Endothelial cell of umbilical vein (primary cell): ENCODE measurements around the gene AEBP1. TPM values are rescaled to one million over a fixed set of nuclear protein-coding genes. Genes with fewer than 3 reads are reported as not detected.
A peak's percentile ranks its signal among the peaks of the same experiment; 100 is the strongest.

Experiments used
- BruUV-seq: library from RNA; stranded (reverse); fragments of 400-500 nt; replicated peaks from 2 replicates; lab custom pipeline; 2021; lab: Mats Ljungman, UMichigan
- CTCF ChIA-PET: fragments of 300-600, 350-600 bp; sonication (Branson Sonifier 250); formaldehyde crosslinking; loops from one replicate; lab custom pipeline; 2021; ENCODE audit warnings: antibody characterized with exemption, inconsistent platforms; lab: Charles Lee
- POLR2A ChIA-PET: fragments of 300-600, 350-600 bp; sonication (Branson Sonifier 250); formaldehyde crosslinking; loops from one replicate; lab custom pipeline; 2021; ENCODE audit warnings: antibody characterized with exemption, inconsistent platforms; lab: Charles Lee
- DNase-seq: peaks from one replicate; pipeline ENCODE4 v3.0.0-alpha.2; 2011; ENCODE audit warnings: low read depth, low spot score
- FAIRE-seq: peaks from 2 replicates; lab custom pipeline; 2011; peaks lifted over from hg19 to GRCh38; lab: Jason Lieb, UNC
- H2AFZ ChIP-seq: 2 replicates; pipeline ENCODE4 v1.6.0; 2012; ENCODE audit warnings: low read depth, low read length, control low read depth, inconsistent platforms
- H3K27ac ChIP-seq: 2 replicates; pipeline ENCODE4 v1.5.1; 2011; ENCODE audit warnings: low read depth, mild to moderate bottlenecking, control low read depth, low read length, moderate library complexity; ENCODE audit not compliant: insufficient read depth
- H3K27me3 ChIP-seq, 2 experiments: 2 replicates each; pipeline versions ENCODE4 v1.6.0 to v1.6.1; 2011; ENCODE audit warnings: low read length in 2 of 2, mixed read lengths in 1 of 2; ENCODE audit not compliant: control insufficient read depth in 2 of 2, insufficient read depth in 2 of 2
- H3K36me3 ChIP-seq, 2 experiments: 2 replicates in 1 of 2; 3 replicates in 1 of 2; pipeline ENCODE4 v1.5.1; 2011; ENCODE audit warnings: low read length in 2 of 2, mild to moderate bottlenecking in 1 of 2, moderate library complexity in 1 of 2; ENCODE audit not compliant: control insufficient read depth in 2 of 2, insufficient read depth in 2 of 2; ENCODE audit errors: extremely low read depth in 1 of 2
- H3K4me1 ChIP-seq: 3 replicates; pipeline ENCODE4 v1.5.1; 2011; ENCODE audit warnings: mild to moderate bottlenecking, low read length; ENCODE audit not compliant: control insufficient read depth, insufficient read depth; ENCODE audit errors: extremely low read depth
- H3K4me2 ChIP-seq: 2 replicates; pipeline ENCODE4 v1.6.1; 2011; ENCODE audit warnings: low read length, control low read depth, mixed read lengths; ENCODE audit not compliant: insufficient read depth
- H3K4me3 ChIP-seq, 3 experiments: fragments of 200-600 bp in 1 of 3; sonication (generic), shearing (Covaris generic) in 1 of 3; replicated peaks in 1 of 3; 2 replicates each; pipeline ENCODE4 v1.5.1; 2011 to 2016; ENCODE audit warnings: control low read depth in 3 of 3, low read length in 3 of 3, mild to moderate bottlenecking in 2 of 3, inconsistent platforms in 1 of 3, low read depth in 1 of 3, moderate library complexity in 1 of 3; ENCODE audit not compliant: insufficient read depth in 1 of 3
- H3K79me2 ChIP-seq: 2 replicates; pipeline ENCODE4 v1.6.0; 2012; ENCODE audit warnings: low read length, inconsistent platforms; ENCODE audit not compliant: control insufficient read depth, insufficient read depth
- H3K9ac ChIP-seq: replicated peaks from 2 replicates; pipeline ENCODE3; 2011; ENCODE audit warnings: low read length, control low read depth; ENCODE audit not compliant: insufficient read depth; ENCODE audit errors: extremely low read depth
- H3K9me1 ChIP-seq: replicated peaks from 3 replicates; pipeline ENCODE4 v1.6.0; 2011; ENCODE audit warnings: mild to moderate bottlenecking, low read length; ENCODE audit not compliant: control insufficient read depth, insufficient read depth; ENCODE audit errors: extremely low read depth
- H3K9me3 ChIP-seq: replicated peaks from 2 replicates; pipeline ENCODE4 v1.5.1; 2012; ENCODE audit warnings: low read length, inconsistent platforms; ENCODE audit not compliant: control insufficient read depth, insufficient read depth
- H4K20me1 ChIP-seq: replicated peaks from 2 replicates; pipeline ENCODE3; 2011; ENCODE audit warnings: mild to moderate bottlenecking, low read length; ENCODE audit not compliant: control insufficient read depth, insufficient read depth; ENCODE audit errors: extremely low read depth
- EZH2 ChIP-seq: IDR thresholded peaks from 2 replicates; pipeline ENCODE4 v1.6.1; 2012; ENCODE audit warnings: borderline replicate concordance, low read depth, mild to moderate bottlenecking, moderate library complexity, low read length, inconsistent platforms; ENCODE audit not compliant: severe bottlenecking
- FOS ChIP-seq: IDR thresholded peaks from 2 replicates; pipeline ENCODE4 v1.6.1; 2011; ENCODE audit warnings: mild to moderate bottlenecking, low read length, moderate library complexity, borderline replicate concordance; ENCODE audit not compliant: insufficient read depth
- JUN ChIP-seq: IDR thresholded peaks from 2 replicates; pipeline ENCODE4 v1.6.1; 2011; ENCODE audit warnings: borderline replicate concordance, low read depth; ENCODE audit not compliant: insufficient read length, insufficient read depth
- MYC ChIP-seq: IDR thresholded peaks from one replicate; pipeline ENCODE4 v1.6.1; 2011; ENCODE audit warnings: mild to moderate bottlenecking, low read depth, low read length
- POLR2A ChIP-seq: IDR thresholded peaks from 2 replicates; pipeline ENCODE4 v1.6.1; 2012; ENCODE audit warnings: low read depth, mild to moderate bottlenecking, control low read depth, low read length
- POLR2AphosphoS5 ChIP-seq: IDR thresholded peaks from 2 replicates; pipeline ENCODE4 v1.6.1; 2012; ENCODE audit warnings: low read depth, mild to moderate bottlenecking, control low read depth, low read length, moderate library complexity; ENCODE audit not compliant: insufficient read depth
- dilution Hi-C: fragments of 300-500 bp; cut with MboI; formaldehyde crosslinking; loops from one replicate; pipeline ENCODE4 v1.15.0; 2019; ENCODE audit warnings: low sequenced_read_pairs; ENCODE audit not compliant: extremely low pct_ligation_motif_present
- intact Hi-C: fragments of 100-400 bp; cut with micrococcal nuclease; formaldehyde crosslinking; loops from one replicate; pipeline ENCODE4 v1.10.0; 2022
- polyA plus RNA-seq, 4 experiments: library from polyadenylated mRNA; depleted of rRNA in 3 of 4; stranded (reverse) in 3 of 4; unstranded in 1 of 4; fragments of >200 nt; gene quantifications; 2 replicates each; pipeline versions ENCODE4 v1.2.1 to v1.2.3, GENCODE V29; 2011 to 2012; ENCODE audit warnings: missing spikeins in 1 of 4
- total RNA-seq: library from RNA; stranded (reverse); gene quantifications from 2 replicates; pipeline ENCODE4 v1.2.3, GENCODE V29; 2021
- TF ChIP-seq, protein P1 (sequence below), 2 donors: IDR thresholded peaks; 1 replicate in 1 of 2; 2 replicates in 1 of 2; pipeline ENCODE4 v1.5.1; 2011; ENCODE audit warnings: low read length in 2 of 2, mild to moderate bottlenecking in 2 of 2, moderate library complexity in 2 of 2, control low read depth in 1 of 2, inconsistent platforms in 1 of 2, low read depth in 1 of 2; ENCODE audit not compliant: insufficient read depth in 1 of 2; ENCODE audit errors: extremely low read depth in 1 of 2

AEBP1 gene
- total and polyA plus RNA-seq, 2 donors (not counting 3 experiments of a cell fraction or from before 2014, with no cell fraction given): 20.6 to 48.0 TPM

DNA sequence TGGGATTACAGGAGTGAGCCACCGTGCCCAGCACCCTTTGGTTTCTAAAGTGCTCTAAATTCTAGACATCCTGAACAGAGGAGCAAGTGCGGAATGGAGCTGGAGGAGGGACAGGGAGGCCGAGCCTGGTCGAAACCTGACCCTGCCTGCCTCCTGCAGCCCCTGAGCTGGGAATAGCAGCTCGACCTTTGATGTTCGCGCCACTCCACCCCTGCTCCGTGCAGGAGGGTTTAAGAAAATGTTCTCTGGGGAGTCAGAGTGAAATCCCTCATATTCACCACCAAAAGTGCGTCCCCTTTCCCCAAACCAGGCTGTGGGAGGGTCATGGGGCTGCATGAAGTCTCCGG lies 40.6 kb upstream of the AEBP1 start:
- no peak overlapping the region for H3K4me3 ChIP-seq
- peaks cover 2 to 13% of the 10 kb centered on the region in 2 experiments for H3K27me3 ChIP-seq
- no peak for DNase-seq
- H3K9me1 ChIP-seq: no peaks in the 10 kb centered on the region
- FAIRE-seq: no peak
- no peaks in the 10 kb centered on the region for H4K20me1 ChIP-seq
- intact Hi-C loops (no loop called here), dilution Hi-C loops (no loop called here)
- no peak overlapping the region for H3K4me2 ChIP-seq
- H3K4me1 ChIP-seq: no peaks in the 10 kb centered on the region
- H3K36me3 ChIP-seq: peaks cover 3 to 27% of the 10 kb centered on the region in 2 experiments
- CTCF ChIA-PET: interaction anchor here (0.7 to 1.3 kb wide), 2 partner anchors 9 to 19 kb away, joined by 3 to 7 read pairs; partner anchors contain the start of gene DBNL
- H2AFZ ChIP-seq: no peak overlapping the region
- H3K9ac ChIP-seq: no peak overlapping the region
- POLR2A ChIA-PET: no interaction called here
- BruUV-seq: no TSS peak
- H3K9me3 ChIP-seq: no peaks in the 10 kb centered on the region
- H3K79me2 ChIP-seq: no peaks in the 10 kb centered on the region
- H3K27ac ChIP-seq: no peak overlapping the region
- TF ChIP-seq, protein P1, sequence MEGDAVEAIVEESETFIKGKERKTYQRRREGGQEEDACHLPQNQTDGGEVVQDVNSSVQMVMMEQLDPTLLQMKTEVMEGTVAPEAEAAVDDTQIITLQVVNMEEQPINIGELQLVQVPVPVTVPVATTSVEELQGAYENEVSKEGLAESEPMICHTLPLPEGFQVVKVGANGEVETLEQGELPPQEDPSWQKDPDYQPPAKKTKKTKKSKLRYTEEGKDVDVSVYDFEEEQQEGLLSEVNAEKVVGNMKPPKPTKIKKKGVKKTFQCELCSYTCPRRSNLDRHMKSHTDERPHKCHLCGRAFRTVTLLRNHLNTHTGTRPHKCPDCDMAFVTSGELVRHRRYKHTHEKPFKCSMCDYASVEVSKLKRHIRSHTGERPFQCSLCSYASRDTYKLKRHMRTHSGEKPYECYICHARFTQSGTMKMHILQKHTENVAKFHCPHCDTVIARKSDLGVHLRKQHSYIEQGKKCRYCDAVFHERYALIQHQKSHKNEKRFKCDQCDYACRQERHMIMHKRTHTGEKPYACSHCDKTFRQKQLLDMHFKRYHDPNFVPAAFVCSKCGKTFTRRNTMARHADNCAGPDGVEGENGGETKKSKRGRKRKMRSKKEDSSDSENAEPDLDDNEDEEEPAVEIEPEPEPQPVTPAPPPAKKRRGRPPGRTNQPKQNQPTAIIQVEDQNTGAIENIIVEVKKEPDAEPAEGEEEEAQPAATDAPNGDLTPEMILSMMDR (IDR thresholded peaks at IDR 0.05; ENCODE audit: extremely low read depth in 1 of 2, insufficient read depth in 1 of 2, low read depth in 1 of 2, low read length in 2 of 2): no peak
- TF ChIP-seq POLR2AphosphoS5 (no peak), POLR2A (no peak), MYC (no peak), JUN (no peak), EZH2 (peak; percentile 26), FOS (no peak)
